Measurements from ENCODE around the gene RNF123.

DNA sequence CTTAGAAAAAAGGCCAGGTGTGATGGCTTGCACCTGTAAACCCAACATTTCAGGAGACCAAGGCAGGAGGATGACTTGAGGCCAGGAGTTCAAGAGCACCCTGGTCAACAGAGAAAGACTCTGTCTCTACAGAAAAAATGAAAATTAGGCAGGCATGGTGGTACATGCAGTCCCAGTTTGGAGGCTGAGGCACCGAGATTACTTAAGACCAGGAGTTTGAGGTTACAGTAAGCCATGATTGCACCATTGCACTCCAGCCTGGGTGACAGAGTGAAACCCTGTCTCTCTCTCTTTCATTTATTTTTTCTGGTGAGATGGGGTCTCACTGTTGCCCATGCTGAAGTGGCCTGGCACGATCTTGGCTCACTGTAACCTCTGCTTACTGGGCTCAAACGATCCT lies 72.3 kb downstream of the RNF123 start:
- TF ChIP-seq, protein P1, sequence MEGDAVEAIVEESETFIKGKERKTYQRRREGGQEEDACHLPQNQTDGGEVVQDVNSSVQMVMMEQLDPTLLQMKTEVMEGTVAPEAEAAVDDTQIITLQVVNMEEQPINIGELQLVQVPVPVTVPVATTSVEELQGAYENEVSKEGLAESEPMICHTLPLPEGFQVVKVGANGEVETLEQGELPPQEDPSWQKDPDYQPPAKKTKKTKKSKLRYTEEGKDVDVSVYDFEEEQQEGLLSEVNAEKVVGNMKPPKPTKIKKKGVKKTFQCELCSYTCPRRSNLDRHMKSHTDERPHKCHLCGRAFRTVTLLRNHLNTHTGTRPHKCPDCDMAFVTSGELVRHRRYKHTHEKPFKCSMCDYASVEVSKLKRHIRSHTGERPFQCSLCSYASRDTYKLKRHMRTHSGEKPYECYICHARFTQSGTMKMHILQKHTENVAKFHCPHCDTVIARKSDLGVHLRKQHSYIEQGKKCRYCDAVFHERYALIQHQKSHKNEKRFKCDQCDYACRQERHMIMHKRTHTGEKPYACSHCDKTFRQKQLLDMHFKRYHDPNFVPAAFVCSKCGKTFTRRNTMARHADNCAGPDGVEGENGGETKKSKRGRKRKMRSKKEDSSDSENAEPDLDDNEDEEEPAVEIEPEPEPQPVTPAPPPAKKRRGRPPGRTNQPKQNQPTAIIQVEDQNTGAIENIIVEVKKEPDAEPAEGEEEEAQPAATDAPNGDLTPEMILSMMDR (IDR thresholded peaks at IDR 0.05): no peak
- no peak for TF ChIP-seq RFX5 (IDR thresholded peaks at IDR 0.05; ENCODE audit: low read length)
- TF ChIP-seq RAD21 (IDR thresholded peaks at IDR 0.05; ENCODE audit: low read length): no peak
- no peak for TF ChIP-seq SIN3A (IDR thresholded peaks at IDR 0.05; ENCODE audit: borderline replicate concordance, low read depth, low read length)
- TF ChIP-seq POLR2AphosphoS5 (IDR thresholded peaks at IDR 0.05; ENCODE audit: low read depth, low read length): no peak
- no peak for TF ChIP-seq MXI1 (IDR thresholded peaks at IDR 0.05; ENCODE audit: low read depth, low read length)
- TF ChIP-seq TAF1 (IDR thresholded peaks at IDR 0.05; ENCODE audit: borderline replicate concordance, low read depth, low read length): no peak
- TF ChIP-seq ZBTB33 (IDR thresholded peaks at IDR 0.05; ENCODE audit: borderline replicate concordance, low read depth): no peak
- no peak for TF ChIP-seq PBX3 (IDR thresholded peaks at IDR 0.05)
- TF ChIP-seq EZH2phosphoT487 (IDR thresholded peaks at IDR 0.05; ENCODE audit: borderline replicate concordance, low read depth): no peak

Measured in SK-N-SH (cell line).